Endothelial cell of umbilical vein (primary cell): Measurements from ENCODE around the gene KCTD16. TPM values are rescaled to one million over a fixed set of nuclear protein-coding genes. Genes with fewer than 3 reads are reported as not detected.

ENCODE experiments used
- BruUV-seq: library from RNA; stranded (reverse); fragments of 400-500 nt; replicated peaks from 2 replicates; lab custom pipeline; 2021; lab: Mats Ljungman, UMichigan
- CTCF ChIA-PET: fragments of 300-600, 350-600 bp; sonication (Branson Sonifier 250); formaldehyde crosslinking; loops from one replicate; lab custom pipeline; 2021; ENCODE audit warnings: antibody characterized with exemption, inconsistent platforms; lab: Charles Lee
- POLR2A ChIA-PET: fragments of 300-600, 350-600 bp; sonication (Branson Sonifier 250); formaldehyde crosslinking; loops from one replicate; lab custom pipeline; 2021; ENCODE audit warnings: antibody characterized with exemption, inconsistent platforms; lab: Charles Lee
- DNase-seq: peaks from one replicate; pipeline ENCODE4 v3.0.0-alpha.2; 2011; ENCODE audit warnings: low read depth, low spot score
- FAIRE-seq: peaks from 2 replicates; lab custom pipeline; 2011; peaks lifted over from hg19 to GRCh38; lab: Jason Lieb, UNC
- H2AFZ ChIP-seq: 2 replicates; pipeline ENCODE4 v1.6.0; 2012; ENCODE audit warnings: low read depth, low read length, control low read depth, inconsistent platforms
- H3K27ac ChIP-seq: 2 replicates; pipeline ENCODE4 v1.5.1; 2011; ENCODE audit warnings: low read depth, mild to moderate bottlenecking, control low read depth, low read length, moderate library complexity; ENCODE audit not compliant: insufficient read depth
- H3K27me3 ChIP-seq, 2 experiments: 2 replicates each; pipeline versions ENCODE4 v1.6.0 to v1.6.1; 2011; ENCODE audit warnings: low read length in 2 of 2, mixed read lengths in 1 of 2; ENCODE audit not compliant: control insufficient read depth in 2 of 2, insufficient read depth in 2 of 2
- H3K36me3 ChIP-seq, 2 experiments: 2 replicates in 1 of 2; 3 replicates in 1 of 2; pipeline ENCODE4 v1.5.1; 2011; ENCODE audit warnings: low read length in 2 of 2, mild to moderate bottlenecking in 1 of 2, moderate library complexity in 1 of 2; ENCODE audit not compliant: control insufficient read depth in 2 of 2, insufficient read depth in 2 of 2; ENCODE audit errors: extremely low read depth in 1 of 2
- H3K4me1 ChIP-seq: 3 replicates; pipeline ENCODE4 v1.5.1; 2011; ENCODE audit warnings: mild to moderate bottlenecking, low read length; ENCODE audit not compliant: control insufficient read depth, insufficient read depth; ENCODE audit errors: extremely low read depth
- H3K4me2 ChIP-seq: 2 replicates; pipeline ENCODE4 v1.6.1; 2011; ENCODE audit warnings: low read length, control low read depth, mixed read lengths; ENCODE audit not compliant: insufficient read depth
- H3K4me3 ChIP-seq, 3 experiments: fragments of 200-600 bp in 1 of 3; sonication (generic), shearing (Covaris generic) in 1 of 3; replicated peaks in 1 of 3; 2 replicates each; pipeline ENCODE4 v1.5.1; 2011 to 2016; ENCODE audit warnings: control low read depth in 3 of 3, low read length in 3 of 3, mild to moderate bottlenecking in 2 of 3, inconsistent platforms in 1 of 3, low read depth in 1 of 3, moderate library complexity in 1 of 3; ENCODE audit not compliant: insufficient read depth in 1 of 3
- H3K79me2 ChIP-seq: 2 replicates; pipeline ENCODE4 v1.6.0; 2012; ENCODE audit warnings: low read length, inconsistent platforms; ENCODE audit not compliant: control insufficient read depth, insufficient read depth
- H3K9ac ChIP-seq: replicated peaks from 2 replicates; pipeline ENCODE3; 2011; ENCODE audit warnings: low read length, control low read depth; ENCODE audit not compliant: insufficient read depth; ENCODE audit errors: extremely low read depth
- H3K9me1 ChIP-seq: replicated peaks from 3 replicates; pipeline ENCODE4 v1.6.0; 2011; ENCODE audit warnings: mild to moderate bottlenecking, low read length; ENCODE audit not compliant: control insufficient read depth, insufficient read depth; ENCODE audit errors: extremely low read depth
- H3K9me3 ChIP-seq: replicated peaks from 2 replicates; pipeline ENCODE4 v1.5.1; 2012; ENCODE audit warnings: low read length, inconsistent platforms; ENCODE audit not compliant: control insufficient read depth, insufficient read depth
- H4K20me1 ChIP-seq: replicated peaks from 2 replicates; pipeline ENCODE3; 2011; ENCODE audit warnings: mild to moderate bottlenecking, low read length; ENCODE audit not compliant: control insufficient read depth, insufficient read depth; ENCODE audit errors: extremely low read depth
- CTCF ChIP-seq, 2 donors: IDR thresholded peaks; 1 replicate in 1 of 2; 2 replicates in 1 of 2; pipeline ENCODE4 v1.5.1; 2011; ENCODE audit warnings: low read length in 2 of 2, mild to moderate bottlenecking in 2 of 2, moderate library complexity in 2 of 2, control low read depth in 1 of 2, inconsistent platforms in 1 of 2, low read depth in 1 of 2; ENCODE audit not compliant: insufficient read depth in 1 of 2; ENCODE audit errors: extremely low read depth in 1 of 2
- EZH2 ChIP-seq: IDR thresholded peaks from 2 replicates; pipeline ENCODE4 v1.6.1; 2012; ENCODE audit warnings: borderline replicate concordance, low read depth, mild to moderate bottlenecking, moderate library complexity, low read length, inconsistent platforms; ENCODE audit not compliant: severe bottlenecking
- FOS ChIP-seq: IDR thresholded peaks from 2 replicates; pipeline ENCODE4 v1.6.1; 2011; ENCODE audit warnings: mild to moderate bottlenecking, low read length, moderate library complexity, borderline replicate concordance; ENCODE audit not compliant: insufficient read depth
- GATA2 ChIP-seq: IDR thresholded peaks from 2 replicates; pipeline ENCODE4 v1.7.0; 2011; ENCODE audit warnings: low read depth, mild to moderate bottlenecking, moderate library complexity, mixed read lengths, low read length; ENCODE audit not compliant: insufficient read length, insufficient read depth
- JUN ChIP-seq: IDR thresholded peaks from 2 replicates; pipeline ENCODE4 v1.6.1; 2011; ENCODE audit warnings: borderline replicate concordance, low read depth; ENCODE audit not compliant: insufficient read length, insufficient read depth
- MYC ChIP-seq: IDR thresholded peaks from one replicate; pipeline ENCODE4 v1.6.1; 2011; ENCODE audit warnings: mild to moderate bottlenecking, low read depth, low read length
- POLR2A ChIP-seq: IDR thresholded peaks from 2 replicates; pipeline ENCODE4 v1.6.1; 2012; ENCODE audit warnings: low read depth, mild to moderate bottlenecking, control low read depth, low read length
- POLR2AphosphoS5 ChIP-seq: IDR thresholded peaks from 2 replicates; pipeline ENCODE4 v1.6.1; 2012; ENCODE audit warnings: low read depth, mild to moderate bottlenecking, control low read depth, low read length, moderate library complexity; ENCODE audit not compliant: insufficient read depth
- dilution Hi-C: fragments of 300-500 bp; cut with MboI; formaldehyde crosslinking; loops from one replicate; pipeline ENCODE4 v1.15.0; 2019; ENCODE audit warnings: low sequenced_read_pairs; ENCODE audit not compliant: extremely low pct_ligation_motif_present
- intact Hi-C: fragments of 100-400 bp; cut with micrococcal nuclease; formaldehyde crosslinking; loops from one replicate; pipeline ENCODE4 v1.10.0; 2022
- polyA plus RNA-seq, 4 experiments: library from polyadenylated mRNA; depleted of rRNA in 3 of 4; stranded (reverse) in 3 of 4; unstranded in 1 of 4; fragments of >200 nt; gene quantifications; 2 replicates each; pipeline versions ENCODE4 v1.2.1 to v1.2.3, GENCODE V29; 2011 to 2012; ENCODE audit warnings: missing spikeins in 1 of 4
- total RNA-seq: library from RNA; stranded (reverse); gene quantifications from 2 replicates; pipeline ENCODE4 v1.2.3, GENCODE V29; 2021
- TF ChIP-seq, protein P1 (sequence below): IDR thresholded peaks from 2 replicates; pipeline ENCODE4 v1.6.1; 2011; ENCODE audit not compliant: insufficient read depth, insufficient read length

The KCTD16 gene
- total and polyA plus RNA-seq, 2 donors (not counting 3 experiments of a cell fraction or from before 2014, with no cell fraction given) = 0.21 to 0.49 TPM

GRCh38 chr5:144297081-144297480 is 126.4 kb downstream of the KCTD16 start:
- dilution Hi-C loops (no loop called here), intact Hi-C loops (no loop called here)
- Histone ChIP-seq H3K79me2 (no peaks in the 10 kb centered on the region), H3K27me3 (no peaks in the 10 kb centered on the region), H3K4me2 (no peak overlapping the region), H3K9me3 (no peaks in the 10 kb centered on the region), H4K20me1 (no peaks in the 10 kb centered on the region), H3K27ac (no peak overlapping the region), H3K9ac (no peak overlapping the region), H2AFZ (no peak overlapping the region), H3K9me1 (no peaks in the 10 kb centered on the region), H3K4me3 (no peak overlapping the region), H3K4me1 (no peaks in the 10 kb centered on the region), H3K36me3 (no peaks in the 10 kb centered on the region)
- TF ChIP-seq, protein P1, sequence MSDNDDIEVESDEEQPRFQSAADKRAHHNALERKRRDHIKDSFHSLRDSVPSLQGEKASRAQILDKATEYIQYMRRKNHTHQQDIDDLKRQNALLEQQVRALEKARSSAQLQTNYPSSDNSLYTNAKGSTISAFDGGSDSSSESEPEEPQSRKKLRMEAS = no peak
- TF ChIP-seq CTCF (IDR thresholded peaks at IDR 0.05; ENCODE audit: extremely low read depth in 1 of 2, insufficient read depth in 1 of 2, low read depth in 1 of 2, low read length in 2 of 2) (no peak), POLR2A (no peak), EZH2 (no peak), MYC (no peak), FOS (no peak), JUN (no peak), POLR2AphosphoS5 (no peak), GATA2 (no peak)
- FAIRE-seq (no peak), DNase-seq (no peak)
- BruUV-seq = no TSS peak
- CTCF ChIA-PET = no interaction called here
- POLR2A ChIA-PET = no interaction called here
